HepG2 (cell line): ENCODE data around the gene FAM221B. TPM values are rescaled to one million over a fixed set of nuclear protein-coding genes. Genes with fewer than 3 reads are reported as not detected.
A peak's percentile ranks its signal among the peaks of the same experiment; 100 is the strongest.

Experiments used
- CEBPG ChIP-seq: IDR thresholded peaks from 2 replicates; pipeline ENCODE4 v1.6.1; 2016
- EED ChIP-seq: sonication (generic); formaldehyde crosslinking; IDR thresholded peaks from 2 replicates; pipeline ENCODE4 v1.5.0; 2020; ENCODE audit warnings: mild to moderate bottlenecking, missing genetic modification reagents
- FOSL1 ChIP-seq: sonication (generic); formaldehyde crosslinking; IDR thresholded peaks from 2 replicates; pipeline ENCODE4 v1.9.0; 2021; ENCODE audit warnings: missing genetic modification reagents, borderline replicate concordance
- IRF2 ChIP-seq: IDR thresholded peaks from 2 replicates; pipeline ENCODE4 v1.6.1; 2018; ENCODE audit warnings: missing genetic modification reagents, missing compliant biosample characterization
- NCOA5 ChIP-seq: sonication (generic); formaldehyde crosslinking; IDR thresholded peaks from 2 replicates; pipeline ENCODE4 v1.4.0; 2020; ENCODE audit warnings: missing genetic modification reagents
- NFIC ChIP-seq: IDR thresholded peaks from 2 replicates; pipeline ENCODE4 v1.6.1; 2012; ENCODE audit warnings: mild to moderate bottlenecking, low read length, inconsistent platforms
- NR1H2 ChIP-seq: sonication (generic); formaldehyde crosslinking; IDR thresholded peaks from 2 replicates; pipeline ENCODE4 v1.8.1; 2022; ENCODE audit warnings: low read depth, missing genetic modification reagents, borderline replicate concordance
- PHF21A ChIP-seq: sonication (generic); formaldehyde crosslinking; IDR thresholded peaks from 2 replicates; pipeline ENCODE4 v1.5.0; 2020; ENCODE audit warnings: mild to moderate bottlenecking, missing genetic modification reagents
- RFX1 ChIP-seq: fragments of 450-650 bp; IDR thresholded peaks from 2 replicates; pipeline ENCODE4 v1.6.1; 2017
- SSRP1 ChIP-seq: IDR thresholded peaks from 2 replicates; pipeline ENCODE4 v1.6.1; 2016; ENCODE audit warnings: control low read depth
- XBP1 ChIP-seq: sonication (generic); formaldehyde crosslinking; IDR thresholded peaks from 2 replicates; pipeline ENCODE4 v1.5.0; 2020; ENCODE audit warnings: missing genetic modification reagents
- ZBTB37 ChIP-seq: sonication (generic); formaldehyde crosslinking; IDR thresholded peaks from 2 replicates; pipeline ENCODE4 v1.4.0; 2020; ENCODE audit warnings: mild to moderate bottlenecking, missing genetic modification reagents
- ZFAT ChIP-seq: sonication (generic); formaldehyde crosslinking; conservative IDR thresholded peaks from 2 replicates; pipeline ENCODE4 v1.8.1; 2023; ENCODE audit warnings: missing genetic modification reagents, inconsistent platforms
- ZFY ChIP-seq: sonication (generic); formaldehyde crosslinking; IDR thresholded peaks from 2 replicates; pipeline ENCODE4 v1.4.0; 2020; ENCODE audit warnings: missing genetic modification reagents
- ZKSCAN1 ChIP-seq: fragments of 150-350 bp; IDR thresholded peaks from 2 replicates; pipeline ENCODE4 v1.6.1; 2014; ENCODE audit warnings: low read length
- ZNF101 ChIP-seq: sonication (generic); formaldehyde crosslinking; IDR thresholded peaks from 2 replicates; pipeline ENCODE4 v1.4.0; 2020; ENCODE audit warnings: mild to moderate bottlenecking, low read depth, missing genetic modification reagents, borderline replicate concordance
- ZNF124 ChIP-seq: sonication (generic); formaldehyde crosslinking; IDR thresholded peaks from 2 replicates; pipeline ENCODE4 v1.4.0; 2020; ENCODE audit warnings: missing genetic modification reagents
- ZNF407 ChIP-seq: sonication (generic); formaldehyde crosslinking; IDR thresholded peaks from one replicate; pipeline ENCODE4 v1.5.1; 2020; ENCODE audit warnings: mild to moderate bottlenecking, missing genetic modification reagents; ENCODE audit errors: not compliant biosample characterization
- ZNF460 ChIP-seq: sonication (generic); formaldehyde crosslinking; IDR thresholded peaks from 2 replicates; pipeline ENCODE4 v1.5.1; 2020; ENCODE audit warnings: missing genetic modification reagents, mild to moderate bottlenecking, borderline replicate concordance
- ZNF468 ChIP-seq: sonication (generic); formaldehyde crosslinking; IDR thresholded peaks from 2 replicates; pipeline ENCODE4 v1.8.0; 2022; ENCODE audit warnings: mild to moderate bottlenecking, moderate library complexity, missing genetic modification reagents
- ZNF546 ChIP-seq: sonication (generic); formaldehyde crosslinking; conservative IDR thresholded peaks from 2 replicates; pipeline ENCODE4 v1.8.1; 2023; ENCODE audit warnings: mild to moderate bottlenecking, missing genetic modification reagents
- ZNF737 ChIP-seq: sonication (generic); formaldehyde crosslinking; IDR thresholded peaks from 2 replicates; pipeline ENCODE4 v1.5.0; 2020; ENCODE audit warnings: missing genetic modification reagents, mild to moderate bottlenecking, borderline replicate concordance
- ZNF766 ChIP-seq: sonication (generic); formaldehyde crosslinking; IDR thresholded peaks from 2 replicates; pipeline ENCODE4 v1.5.0; 2020; ENCODE audit warnings: missing genetic modification reagents, borderline replicate concordance
- polyA plus RNA-seq, 8 experiments: library from polyadenylated mRNA; depleted of rRNA in 3 of 8; stranded (reverse) in 7 of 8; unstranded in 1 of 8; fragments of >200 nt; fragmentation: Illumina TruSeq in 4 of 8; extraction: Trizol in 4 of 8; gene quantifications; 2 replicates each; pipeline versions ENCODE4 v1.2.1 to v1.2.3, GENCODE V29; 2011 to 2016; ENCODE audit warnings: low read depth in 4 of 8, missing spikeins in 1 of 8, mixed read lengths in 1 of 8; ENCODE audit not compliant: insufficient read depth in 1 of 8
- total RNA-seq, 5 experiments: library from RNA; depleted of rRNA; stranded (reverse); fragments of >200 nt; fragmentation: Illumina TruSeq; extraction: Trizol; gene quantifications; 2 replicates each; pipeline ENCODE4 v1.2.3, GENCODE V29; 2016; ENCODE audit warnings: low read depth in 1 of 5

Gene FAM221B
- total and polyA plus RNA-seq, 2 of the 13 experiments (the other 11 are each of a cell fraction or from before 2014, with no cell fraction given): not detected

GRCh38 chr9:35801328-35802128, 27.0 kb downstream of the FAM221B start (continued):
- TF ChIP-seq ZNF407 (CRISPR knock-in tag) (no peak), ZNF124 (no peak), RFX1 (no peak), ZKSCAN1 (no peak), ZNF460 (no peak), ZFAT (no peak), FOSL1 (CRISPR knock-in tag) (no peak), NCOA5 (CRISPR knock-in tag) (no peak), NR1H2 (no peak), ZFY (CRISPR knock-in tag) (no peak), XBP1 (CRISPR knock-in tag) (no peak), ZBTB37 (0 out of 2 replicates have a peak, but pooled peaks have one; percentile 32), ZNF766 (no peak), SSRP1 (no peak), PHF21A (CRISPR knock-in tag) (0 out of 2 replicates have a peak, but pooled peaks have one; percentile 35), ZNF737 (CRISPR knock-in tag) (no peak), NFIC (no peak), IRF2 (no peak), ZNF468 (CRISPR knock-in tag) (no peak), EED (CRISPR knock-in tag) (no peak), ZNF101 (no peak), ZNF546 (CRISPR knock-in tag) (no peak), CEBPG (CRISPR knock-in tag) (0 out of 2 replicates have a peak, but pooled peaks have one; percentile 17)
